ENCODE measurements around the gene PDGFA.
"Not testable (repeated sequence)": the region's sequence is repeated elsewhere in the genome, so short reads cannot be mapped to it uniquely, and the experiment has no call there.

The PDGFA gene

GRCh38 chr7:519484-520390 lies at the start of gene PDGFA:
TSS of gene PDGFA (minus strand) at chr7:519846. CDS start at chr7:519001, 845 bp downstream.
- no peak for DNase-seq

DNA sequence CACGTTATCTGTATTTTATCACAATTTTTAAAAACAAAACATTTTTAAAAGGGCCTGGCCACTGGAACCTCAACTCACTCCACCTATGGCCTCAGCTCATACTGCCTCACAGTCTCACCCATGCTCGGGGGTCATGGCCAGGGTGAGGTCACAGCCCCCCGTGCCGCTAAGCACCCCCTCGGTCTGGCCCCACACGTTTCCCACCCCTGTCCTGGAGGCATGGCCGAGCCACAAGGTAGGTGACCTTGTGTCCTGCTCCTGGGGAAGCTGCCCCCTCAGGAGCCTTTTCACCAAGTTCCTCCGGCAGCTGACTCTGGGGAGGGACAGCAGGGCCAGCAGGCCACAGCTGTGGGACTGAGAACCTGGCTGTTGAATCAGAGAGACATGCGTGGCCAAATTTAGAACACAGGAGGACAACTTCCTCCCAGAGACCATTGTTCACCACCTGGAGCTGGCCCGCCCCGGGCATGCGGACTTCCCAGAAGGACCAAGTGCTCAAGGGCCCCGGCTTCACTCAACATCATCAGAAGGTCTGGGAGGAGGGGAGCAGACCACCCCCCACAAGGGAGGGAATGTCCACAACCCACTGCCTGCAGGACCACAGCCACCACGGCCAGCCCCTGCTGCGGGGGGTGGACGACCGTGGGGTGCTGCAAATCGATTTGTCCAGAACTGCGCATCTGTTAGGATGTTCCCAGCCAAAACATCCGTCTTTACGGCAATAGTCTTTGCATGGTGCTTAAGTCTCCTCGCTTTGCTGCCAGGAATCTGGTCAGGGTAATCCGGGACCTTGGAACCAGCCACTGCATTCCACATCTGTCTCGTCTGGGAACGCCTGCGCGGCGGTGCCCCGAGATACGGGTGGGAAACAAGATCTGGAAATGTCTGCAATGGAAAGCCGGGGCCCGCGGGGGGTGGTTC lies 48.6 kb upstream of the PDGFA start:
- no peak for DNase-seq

DNA sequence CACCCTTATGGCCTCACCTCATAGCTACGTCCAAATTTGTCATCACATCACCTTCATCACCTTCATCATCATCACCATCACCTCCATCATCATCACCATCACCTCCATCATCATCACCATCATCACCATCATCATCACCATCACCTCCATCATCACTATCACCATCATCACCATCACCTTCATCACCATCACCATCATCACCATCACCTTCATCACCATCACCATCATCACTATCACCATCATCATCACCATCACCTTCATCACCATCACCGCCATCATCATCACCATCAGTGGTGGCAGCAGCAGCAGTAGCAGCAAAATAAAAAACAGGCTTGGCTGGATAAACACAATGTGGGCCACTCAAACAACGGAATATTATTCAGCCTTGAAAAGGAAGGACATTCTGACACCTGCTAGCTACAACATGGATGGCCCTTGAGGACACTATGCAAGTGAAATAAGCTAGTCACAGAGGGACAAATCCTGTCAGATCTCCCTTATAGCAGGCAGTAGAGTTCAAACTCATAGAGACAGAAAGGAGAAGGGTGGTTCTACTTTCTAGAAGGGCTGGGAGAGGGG lies 47.7 kb upstream of the PDGFA start:
- no peak for DNase-seq

- no peak for DNase-seq
Observed at GRCh38 chr7:566100-566499, 46.5 kb upstream of the PDGFA start.

- DNase-seq = no peak
Observed at GRCh38 chr7:564176-564865, 44.7 kb upstream of the PDGFA start.

DNA sequence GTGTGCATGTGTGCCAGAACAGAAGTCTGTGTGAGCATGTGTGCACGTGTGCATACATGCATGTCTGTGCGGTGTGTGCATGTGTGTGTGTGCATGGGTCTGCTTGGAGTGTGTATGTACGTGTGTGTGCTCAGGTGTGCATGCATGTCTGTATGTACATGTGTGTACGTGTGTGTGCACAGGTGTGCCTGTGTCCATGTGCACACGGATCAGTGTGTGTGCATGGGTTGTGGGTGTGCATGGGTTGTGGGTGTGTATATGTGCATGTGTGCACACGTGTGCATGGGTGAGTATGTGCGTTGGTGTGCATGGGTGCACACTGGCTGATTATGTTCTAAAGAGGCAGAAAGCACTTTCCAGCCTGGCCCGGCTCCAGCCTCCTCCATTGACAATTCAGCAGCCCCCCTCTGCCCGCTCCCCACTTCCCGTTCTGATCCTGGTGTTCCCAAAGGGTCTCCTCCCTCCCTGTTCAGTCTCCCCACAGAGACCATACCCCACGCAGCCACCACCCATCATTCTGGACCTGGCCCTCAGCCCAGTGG lies 44.1 kb upstream of the PDGFA start:
- no peak for DNase-seq

GRCh38 chr7:562789-563628 lies 43.4 kb upstream of the PDGFA start:
- no peak for DNase-seq

- no peak for DNase-seq
Observed at GRCh38 chr7:562374-562675, 42.7 kb upstream of the PDGFA start.

- no peak for DNase-seq
Observed at GRCh38 chr7:561631-562373, 42.2 kb upstream of the PDGFA start.

DNA sequence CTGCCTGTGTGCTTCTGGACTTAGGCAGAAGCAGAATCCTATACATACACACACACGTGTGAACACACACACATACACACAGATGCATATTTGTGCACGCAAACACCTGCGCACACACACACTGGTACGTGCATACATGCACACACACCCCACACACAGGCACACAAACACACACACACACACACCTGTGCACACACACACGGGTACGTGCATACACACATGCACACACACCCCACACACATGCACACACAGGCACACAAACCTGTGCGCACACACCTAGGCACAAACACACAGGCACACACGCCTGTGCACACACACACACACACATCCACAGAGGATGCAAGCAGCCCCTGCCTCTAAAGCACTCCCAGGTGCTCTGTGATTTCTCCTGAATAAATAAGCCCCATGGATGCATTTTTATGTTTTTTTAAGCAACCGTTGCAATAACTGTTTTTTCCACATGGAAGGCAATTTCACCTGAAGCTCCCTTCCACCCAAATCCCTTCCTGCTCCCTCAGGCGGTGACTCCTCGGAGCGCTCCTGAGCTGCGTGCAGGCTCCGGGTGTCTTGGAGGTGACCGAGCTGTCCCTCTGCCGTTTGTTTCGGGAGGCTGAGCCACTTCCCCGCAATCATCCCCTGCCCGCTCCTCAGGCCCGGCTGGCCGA lies 41.5 kb upstream of the PDGFA start:
- DNase-seq = no peak

DNA sequence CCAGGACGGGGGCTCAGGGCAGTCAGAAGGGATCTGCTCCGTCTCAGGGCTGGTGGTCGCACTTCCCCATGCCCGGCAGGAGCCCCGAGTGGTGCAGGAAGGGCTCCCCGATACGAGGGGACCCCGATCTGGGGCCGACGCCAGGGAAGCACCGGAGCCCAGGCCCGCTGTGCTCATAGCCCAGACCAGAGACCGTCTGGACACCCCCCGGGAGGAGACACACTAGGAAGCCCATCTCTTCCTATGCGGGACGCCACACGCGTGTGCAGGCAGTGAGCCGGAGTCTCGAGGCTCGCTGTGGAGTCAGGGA lies 39.7 kb upstream of the PDGFA start:
- DNase-seq = no peak

DNA sequence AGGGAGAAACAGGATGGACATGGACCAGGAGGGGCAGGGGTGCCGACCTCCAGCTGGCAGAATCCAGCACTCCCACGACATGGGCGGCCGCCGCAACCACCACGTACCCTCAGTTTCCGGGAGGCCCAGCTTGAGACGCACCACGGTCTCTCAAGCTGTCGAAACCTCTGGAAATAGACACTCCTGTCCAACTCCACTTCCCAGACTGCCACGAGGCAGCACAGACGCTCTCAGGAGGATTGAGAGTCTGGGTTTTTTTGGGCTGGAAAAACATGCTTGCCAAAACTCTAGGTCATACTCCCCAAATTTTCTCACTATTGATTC lies 37.9 kb upstream of the PDGFA start:
- DNase-seq = no peak

DNA sequence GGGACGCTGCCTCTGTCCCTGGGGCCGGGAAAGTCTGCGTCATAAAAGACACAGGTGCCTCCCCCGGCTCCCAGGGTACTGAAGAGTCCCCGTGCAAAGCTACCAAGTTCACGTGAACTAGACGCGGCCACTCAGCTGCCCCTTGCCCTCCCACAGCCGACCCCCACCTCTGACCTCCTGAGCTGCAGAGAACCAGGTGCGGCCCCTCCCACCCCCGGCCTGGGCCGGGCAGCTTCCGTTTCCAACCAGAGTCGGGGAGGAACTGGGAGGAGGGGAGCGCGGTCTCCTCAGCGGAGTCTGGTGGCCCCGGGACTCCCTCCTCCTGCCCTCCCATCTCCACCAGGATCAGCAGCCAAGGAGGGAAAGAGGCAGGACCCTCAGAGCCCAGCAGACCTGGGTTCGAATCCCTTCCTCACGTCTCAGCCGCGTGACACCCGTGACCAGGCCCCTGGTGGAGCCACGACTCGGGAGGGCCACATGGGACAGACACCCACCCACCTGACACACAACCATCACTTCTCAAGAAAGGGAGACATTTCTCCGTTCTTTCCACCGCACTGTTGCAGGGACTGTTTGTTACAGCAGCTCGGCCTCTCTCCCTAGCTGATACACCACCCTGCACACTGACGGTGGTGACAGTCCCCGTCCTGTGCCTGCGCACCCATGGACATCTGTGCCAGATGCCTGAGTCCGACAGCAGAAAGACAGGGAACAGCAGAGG lies 37.4 kb upstream of the PDGFA start:
- DNase-seq = no peak

GRCh38 chr7:556291-556826 lies 36.7 kb upstream of the PDGFA start:
- DNase-seq = no peak

- DNase-seq = no peak
Observed at GRCh38 chr7:555551-556160, 36.0 kb upstream of the PDGFA start.

DNA sequence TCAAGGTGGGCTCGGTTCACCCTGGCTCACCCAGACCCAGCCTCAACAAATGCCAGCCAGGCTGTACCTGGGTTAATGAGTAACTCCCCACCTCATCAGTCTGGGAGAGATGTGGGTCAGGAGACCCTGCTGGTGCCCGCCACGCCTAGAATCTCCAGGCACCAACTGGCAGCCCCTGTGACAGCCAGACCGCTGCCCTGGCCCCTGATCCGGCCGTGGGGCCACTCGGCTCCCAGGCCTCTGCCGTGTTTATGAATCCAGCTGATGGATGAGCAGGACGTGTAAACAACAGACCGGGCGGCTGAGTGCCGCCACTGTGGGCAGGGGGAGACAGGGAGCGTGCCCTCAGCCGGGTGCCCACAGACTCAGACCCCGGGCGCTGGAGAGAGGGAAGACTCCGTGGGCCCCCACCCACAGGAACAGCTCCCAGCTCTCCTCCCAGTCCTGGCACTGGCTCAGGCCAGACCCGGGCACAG lies 34.0 kb upstream of the PDGFA start:
- no peak for DNase-seq

GRCh38 chr7:552868-553635 lies 33.4 kb upstream of the PDGFA start:
- no peak for DNase-seq

DNA sequence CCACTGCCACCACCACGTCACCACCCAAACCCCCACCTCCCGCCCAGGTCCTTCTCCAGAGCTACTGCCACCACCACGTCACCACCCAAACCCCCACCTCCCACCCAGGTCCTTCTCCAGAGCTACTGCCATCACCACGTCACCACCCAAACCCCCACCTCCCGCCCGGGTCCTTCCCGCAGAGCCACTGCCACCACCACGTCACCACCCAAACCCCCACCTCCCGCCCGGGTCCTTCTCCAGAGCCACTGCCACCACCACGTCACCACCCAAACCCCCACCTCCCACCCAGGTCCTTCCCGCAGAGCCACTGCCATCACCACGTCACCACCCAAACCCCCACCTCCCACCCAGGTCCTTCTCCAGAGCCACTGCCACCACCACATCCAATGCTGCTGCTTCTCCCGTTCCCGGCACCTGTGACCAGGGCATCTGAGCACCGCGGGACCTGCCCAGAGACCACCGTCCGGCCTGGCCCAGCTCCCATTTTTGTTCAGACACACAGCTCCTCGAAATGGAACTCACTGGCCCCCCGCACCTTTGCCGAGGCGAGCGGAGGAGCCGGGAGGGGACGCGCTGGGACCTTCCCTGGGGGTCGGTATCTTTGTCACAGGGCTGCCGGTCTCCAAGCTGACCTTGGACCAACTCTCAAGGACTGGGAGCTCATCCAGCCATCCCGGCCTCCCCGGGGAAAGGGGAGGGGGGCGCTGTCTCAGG lies 32.7 kb upstream of the PDGFA start:
- DNase-seq = not testable (repeated sequence)
